Measurements from ENCODE around the gene NUAK1. TPM values are rescaled to one million over a fixed set of nuclear protein-coding genes. Genes with fewer than 3 reads are reported as not detected.
A peak's percentile ranks its signal among the peaks of the same experiment; 100 is the strongest.

The NUAK1 gene
- polyA plus RNA-seq (8.3 and 11.7 TPM in 2 replicates), polyA minus RNA-seq (19.7 and 37.9 TPM in 2 replicates)

DNA sequence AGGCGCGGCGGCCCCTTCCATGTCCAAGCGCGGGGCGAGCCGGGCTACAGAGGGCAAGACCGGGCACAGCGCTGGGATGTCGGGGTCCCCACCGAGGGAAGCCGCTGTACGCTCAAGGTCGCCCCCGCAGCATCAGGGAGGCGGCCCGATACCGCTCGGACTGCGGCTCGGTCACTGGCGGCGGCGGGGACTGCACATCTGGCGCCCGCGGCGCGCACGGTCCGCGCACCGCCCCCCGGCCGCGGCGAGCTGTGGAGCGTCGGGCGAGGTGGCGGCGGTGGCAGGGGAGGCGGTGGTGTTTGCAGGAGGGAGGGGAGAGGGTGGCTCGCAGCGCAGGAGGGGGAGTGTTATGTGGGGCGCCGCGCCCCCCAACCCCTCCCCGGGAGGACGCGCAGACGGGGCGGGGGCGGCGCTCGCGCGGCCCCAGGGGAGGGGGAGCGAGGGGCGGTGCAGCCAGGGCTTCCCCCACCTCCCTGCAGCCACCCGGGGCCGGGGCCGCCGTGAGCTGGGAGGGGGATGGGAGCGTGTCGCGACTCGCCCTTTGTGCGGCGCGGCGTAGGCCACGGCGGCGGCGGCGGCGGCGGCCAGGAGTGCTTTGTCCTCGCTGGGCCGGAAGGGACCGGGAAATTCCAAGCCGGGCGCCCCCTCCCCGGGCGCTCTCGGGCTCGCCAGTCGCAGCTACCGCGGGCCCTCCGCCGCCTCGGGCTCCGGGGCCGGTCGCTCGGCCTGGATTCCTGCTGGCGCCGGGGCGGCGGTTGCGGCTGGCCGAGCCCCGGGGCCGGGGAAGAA lies at the start of gene NUAK1:
Gene NUAK1, minus strand, starts transcription at position 322 of the 789 bp plus-strand sequence. Its CDS starts 301 bp downstream, at position 21.
- Histone ChIP-seq H3K9ac (ENCODE audit: low read length) (peak within 1 kb of the TSS; percentile 96), H3K79me2 (replicated peaks; ENCODE audit: insufficient read depth, low read length) (peaks cover 65% of the 10 kb centered on the region), H3K36me3 (ENCODE audit: insufficient read depth, low read length) (no peaks in the 10 kb centered on the region), H3K27me3 (ENCODE audit: insufficient read depth, low read depth, low read length) (no peaks in the 10 kb centered on the region), H3K4me2 (ENCODE audit: low read length) (peak within 1 kb of the TSS; percentile 96), H2AFZ (ENCODE audit: low read depth, low read length) (peak within 1 kb of the TSS; percentile 90), H3K4me3 (ENCODE audit: low read length) (peak within 1 kb of the TSS; percentile 93), H3F3A (ENCODE audit: insufficient read depth, low read length, poor library complexity, severe bottlenecking) (no peaks in the 10 kb centered on the region), H3K9me2 (ENCODE audit: insufficient read depth, low read length) (no peaks in the 10 kb centered on the region), H3K9me3 (ENCODE audit: low read length) (no peaks in the 10 kb centered on the region), H4K20me1 (ENCODE audit: insufficient read depth) (no peaks in the 10 kb centered on the region), H3K27ac (ENCODE audit: low read length) (peak within 1 kb of the TSS; percentile 88)
- TF ChIP-seq REST (IDR thresholded peaks at IDR 0.05; ENCODE audit: borderline replicate concordance), result peak; percentile 16
- TF ChIP-seq RAD21 (conservative IDR thresholded peaks at IDR 0.05), result no peak
- no peak for TF ChIP-seq EZH2 (IDR thresholded peaks at IDR 0.05; ENCODE audit: borderline replicate concordance, insufficient read depth, low read length, poor library complexity, severe bottlenecking)
- peak; percentile 80 for TF ChIP-seq POLR2AphosphoS5 (IDR thresholded peaks at IDR 0.05)
- TF ChIP-seq EP300 (conservative IDR thresholded peaks at IDR 0.05; ENCODE audit: poor library complexity, severe bottlenecking), result peak; percentile 57
- TF ChIP-seq MXI1 (conservative IDR thresholded peaks at IDR 0.05; ENCODE audit: poor library complexity, severe bottlenecking), result peak; percentile 61
- peak; percentile 55 for TF ChIP-seq TAF1 (IDR thresholded peaks at IDR 0.05; ENCODE audit: low read depth)
- peak; percentile 36 for TF ChIP-seq SMC3 (conservative IDR thresholded peaks at IDR 0.05; ENCODE audit: poor library complexity)
- TF ChIP-seq, protein P1, sequence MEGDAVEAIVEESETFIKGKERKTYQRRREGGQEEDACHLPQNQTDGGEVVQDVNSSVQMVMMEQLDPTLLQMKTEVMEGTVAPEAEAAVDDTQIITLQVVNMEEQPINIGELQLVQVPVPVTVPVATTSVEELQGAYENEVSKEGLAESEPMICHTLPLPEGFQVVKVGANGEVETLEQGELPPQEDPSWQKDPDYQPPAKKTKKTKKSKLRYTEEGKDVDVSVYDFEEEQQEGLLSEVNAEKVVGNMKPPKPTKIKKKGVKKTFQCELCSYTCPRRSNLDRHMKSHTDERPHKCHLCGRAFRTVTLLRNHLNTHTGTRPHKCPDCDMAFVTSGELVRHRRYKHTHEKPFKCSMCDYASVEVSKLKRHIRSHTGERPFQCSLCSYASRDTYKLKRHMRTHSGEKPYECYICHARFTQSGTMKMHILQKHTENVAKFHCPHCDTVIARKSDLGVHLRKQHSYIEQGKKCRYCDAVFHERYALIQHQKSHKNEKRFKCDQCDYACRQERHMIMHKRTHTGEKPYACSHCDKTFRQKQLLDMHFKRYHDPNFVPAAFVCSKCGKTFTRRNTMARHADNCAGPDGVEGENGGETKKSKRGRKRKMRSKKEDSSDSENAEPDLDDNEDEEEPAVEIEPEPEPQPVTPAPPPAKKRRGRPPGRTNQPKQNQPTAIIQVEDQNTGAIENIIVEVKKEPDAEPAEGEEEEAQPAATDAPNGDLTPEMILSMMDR (IDR thresholded peaks at IDR 0.05; ENCODE audit: poor library complexity, severe bottlenecking), result peak; percentile 36

DNA sequence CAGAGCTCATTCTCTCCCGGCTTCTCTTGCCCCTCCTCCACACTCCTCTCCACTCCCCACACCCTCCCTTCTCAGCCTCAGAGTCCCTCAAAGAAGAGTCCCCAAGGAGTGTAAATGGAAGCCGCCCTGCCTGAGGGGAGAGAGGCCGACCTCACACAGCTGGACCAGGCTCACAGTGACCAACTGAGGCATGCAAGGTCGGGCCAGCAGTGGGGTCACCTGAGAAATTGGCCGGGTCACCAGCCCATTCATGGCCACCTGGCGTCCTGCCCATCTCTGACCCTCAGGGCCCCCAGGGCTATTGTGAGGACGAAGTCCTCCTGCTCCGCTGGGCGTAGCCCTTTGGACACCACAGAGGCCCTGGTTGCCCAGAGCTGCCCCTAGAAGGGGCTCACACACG lies 49.5 kb upstream of the NUAK1 start:
- H4K20me1 ChIP-seq (ENCODE audit: insufficient read depth), result no peaks in the 10 kb centered on the region
- no peaks in the 10 kb centered on the region for H3K9me3 ChIP-seq (ENCODE audit: low read length)
- no peaks in the 10 kb centered on the region for H3K27me3 ChIP-seq (ENCODE audit: insufficient read depth, low read depth, low read length)
- H3K9me2 ChIP-seq (ENCODE audit: insufficient read depth, low read length), result no peaks in the 10 kb centered on the region
- no peak overlapping the region for H3K4me3 ChIP-seq (ENCODE audit: low read length)
- no peak overlapping the region for H3K9ac ChIP-seq (ENCODE audit: low read length)
- H3F3A ChIP-seq (ENCODE audit: insufficient read depth, low read length, poor library complexity, severe bottlenecking), result no peaks in the 10 kb centered on the region
- no peak overlapping the region for H2AFZ ChIP-seq (ENCODE audit: low read depth, low read length)
- TF ChIP-seq TAF1 (IDR thresholded peaks at IDR 0.05; ENCODE audit: low read depth) (no peak), EZH2 (IDR thresholded peaks at IDR 0.05; ENCODE audit: borderline replicate concordance, insufficient read depth, low read length, poor library complexity, severe bottlenecking) (no peak), MXI1 (conservative IDR thresholded peaks at IDR 0.05; ENCODE audit: poor library complexity, severe bottlenecking) (no peak), POLR2AphosphoS5 (IDR thresholded peaks at IDR 0.05) (no peak), RAD21 (conservative IDR thresholded peaks at IDR 0.05) (no peak), REST (IDR thresholded peaks at IDR 0.05; ENCODE audit: borderline replicate concordance) (no peak), SMC3 (conservative IDR thresholded peaks at IDR 0.05; ENCODE audit: poor library complexity) (no peak), EP300 (conservative IDR thresholded peaks at IDR 0.05; ENCODE audit: poor library complexity, severe bottlenecking) (no peak)
- TF ChIP-seq, protein P1 (IDR thresholded peaks at IDR 0.05; ENCODE audit: poor library complexity, severe bottlenecking), result no peak
- no peak overlapping the region for H3K4me2 ChIP-seq (ENCODE audit: low read length)
- H3K27ac ChIP-seq (ENCODE audit: low read length), result no peak overlapping the region
- H3K36me3 ChIP-seq (ENCODE audit: insufficient read depth, low read length), result no peaks in the 10 kb centered on the region
- H3K79me2 ChIP-seq (replicated peaks; ENCODE audit: insufficient read depth, low read length), result no peaks in the 10 kb centered on the region
